Retina (tissue), 1 donor: ENCODE measurements around the gene PLA2G4C.
A peak's percentile ranks its signal among the peaks of the same experiment; 100 is the strongest.

Experiments used
- DNase-seq: peaks from one replicate; pipeline ENCODE4 v3.0.0-alpha.2; 2016

PLA2G4C gene

GRCh38 chr19:48110350-48110966 lies at the start of gene PLA2G4C:
Gene PLA2G4C (minus strand): TSS chr19:48110817. CDS start chr19:48106529, 4,288 bp downstream.
- DNase-seq, result peak; percentile 97

GRCh38 chr19:48158210-48158790 lies 47.7 kb upstream of the PLA2G4C start:
- DNase-seq, result no peak

GRCh38 chr19:48154003-48154402 lies 43.4 kb upstream of the PLA2G4C start:
- DNase-seq, result no peak

- DNase-seq, result peak; percentile 83
Measured at GRCh38 chr19:48152551-48152950, 41.9 kb upstream of the PLA2G4C start.

- DNase-seq, result no peak
Measured at GRCh38 chr19:48149430-48149829, 38.8 kb upstream of the PLA2G4C start.

- DNase-seq, result no peak
Measured at GRCh38 chr19:48148576-48148975, 38.0 kb upstream of the PLA2G4C start.

GRCh38 chr19:48147597-48148175 lies 37.1 kb upstream of the PLA2G4C start:
- no peak for DNase-seq

- DNase-seq, result no peak
Measured at GRCh38 chr19:48139053-48139452, 28.4 kb upstream of the PLA2G4C start.

- no peak for DNase-seq
Measured at GRCh38 chr19:48137411-48137810, 26.8 kb upstream of the PLA2G4C start.

- no peak for DNase-seq
Measured at GRCh38 chr19:48136547-48136946, 25.9 kb upstream of the PLA2G4C start.

- DNase-seq, result no peak
Measured at GRCh38 chr19:48135411-48135810, 24.8 kb upstream of the PLA2G4C start.

- no peak for DNase-seq
Measured at GRCh38 chr19:48133094-48133493, 22.5 kb upstream of the PLA2G4C start.

GRCh38 chr19:48127561-48127960 lies 16.9 kb upstream of the PLA2G4C start:
- no peak for DNase-seq

- DNase-seq, result no peak
Measured at GRCh38 chr19:48123907-48124651, 13.5 kb upstream of the PLA2G4C start.

GRCh38 chr19:48122421-48122820 lies 11.8 kb upstream of the PLA2G4C start:
- DNase-seq, result no peak

GRCh38 chr19:48121909-48122371 lies 11.3 kb upstream of the PLA2G4C start:
- no peak for DNase-seq

- DNase-seq, result no peak
Measured at GRCh38 chr19:48121066-48121465, 10.4 kb upstream of the PLA2G4C start.

- DNase-seq, result no peak
Measured at GRCh38 chr19:48120505-48120904, 9.9 kb upstream of the PLA2G4C start.

GRCh38 chr19:48118131-48118517 lies 7.5 kb upstream of the PLA2G4C start:
- no peak for DNase-seq

- no peak for DNase-seq
Measured at GRCh38 chr19:48117515-48118130, 7.0 kb upstream of the PLA2G4C start.

GRCh38 chr19:48113190-48113917 lies 2.7 kb upstream of the PLA2G4C start:
- no peak for DNase-seq

- no peak for DNase-seq
Measured at GRCh38 chr19:48111280-48111679, 663 bp upstream of the PLA2G4C start.
